CD4-positive, alpha-beta T cell treated with Interleukin-2 at 100 ng/mL for 4 hours (primary cell): ENCODE measurements around the gene EARS2.
A peak's percentile ranks its signal among the peaks of the same experiment; 100 is the strongest.
"Not testable (repeated sequence)": the region's sequence is repeated elsewhere in the genome, so short reads cannot be mapped to it uniquely, and the experiment has no call there.

Source experiments
- DNase-seq: peaks from one replicate; pipeline ENCODE4 v3.0.0-alpha.2; 2020; ENCODE audit warnings: low spot score

EARS2 gene

DNA sequence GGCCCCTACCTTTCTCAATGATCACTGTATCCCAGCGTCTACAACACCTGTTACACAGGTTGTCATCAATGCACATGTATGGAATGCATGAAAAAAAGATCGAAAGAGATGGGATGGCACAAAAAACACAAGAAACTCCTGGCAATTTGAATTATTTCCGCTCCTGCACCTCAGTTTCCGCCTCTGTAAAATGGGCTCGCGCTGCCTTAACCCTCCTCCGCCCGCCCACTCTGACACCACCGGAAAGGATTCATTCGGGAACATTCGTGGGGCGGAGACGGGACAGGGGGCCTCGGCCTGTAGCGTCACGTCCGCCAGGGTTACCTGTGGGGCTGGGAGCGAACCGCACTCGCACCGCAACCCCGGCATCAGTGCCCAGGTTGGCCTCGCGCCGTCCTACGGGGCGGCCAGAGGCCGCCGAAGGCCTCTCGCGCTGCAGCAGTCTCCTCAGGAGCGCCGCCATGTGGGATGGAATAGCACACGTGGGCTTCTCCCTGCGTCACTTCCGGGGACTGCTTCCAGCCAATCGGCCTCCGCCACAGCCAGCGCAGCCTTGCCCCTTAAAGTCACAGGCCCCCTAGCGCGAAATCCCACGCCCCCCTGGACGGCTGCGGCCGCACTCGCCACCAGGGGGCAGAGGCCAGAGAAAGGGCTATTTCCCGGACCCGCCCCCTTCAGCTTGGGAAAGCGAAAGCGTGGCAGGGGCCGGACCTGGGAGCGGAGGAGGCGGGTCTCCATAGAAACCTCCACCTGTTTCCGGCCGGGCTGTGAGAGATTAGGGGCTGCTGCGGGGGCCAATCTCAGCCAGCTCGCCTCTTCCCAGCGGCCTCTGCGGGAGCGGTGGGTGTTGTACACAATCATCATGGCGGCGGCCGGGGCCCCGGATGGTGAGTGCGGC lies at the start of gene EARS2, which contains the start of gene UBFD1:
EARS2 (minus strand) TSS at position 470 of the 898 bp plus-strand sequence; CDS start at position 463, 7 bp downstream.
UBFD1 (plus strand) TSS at position 847 of the 898 bp plus-strand sequence; CDS start at position 863, 16 bp downstream.
- peak; percentile 97 for DNase-seq

- peak; percentile 19 for DNase-seq
These were observed 40.0 kb upstream of the EARS2 start for GRCh38 chr16:23597003-23597756.

DNA sequence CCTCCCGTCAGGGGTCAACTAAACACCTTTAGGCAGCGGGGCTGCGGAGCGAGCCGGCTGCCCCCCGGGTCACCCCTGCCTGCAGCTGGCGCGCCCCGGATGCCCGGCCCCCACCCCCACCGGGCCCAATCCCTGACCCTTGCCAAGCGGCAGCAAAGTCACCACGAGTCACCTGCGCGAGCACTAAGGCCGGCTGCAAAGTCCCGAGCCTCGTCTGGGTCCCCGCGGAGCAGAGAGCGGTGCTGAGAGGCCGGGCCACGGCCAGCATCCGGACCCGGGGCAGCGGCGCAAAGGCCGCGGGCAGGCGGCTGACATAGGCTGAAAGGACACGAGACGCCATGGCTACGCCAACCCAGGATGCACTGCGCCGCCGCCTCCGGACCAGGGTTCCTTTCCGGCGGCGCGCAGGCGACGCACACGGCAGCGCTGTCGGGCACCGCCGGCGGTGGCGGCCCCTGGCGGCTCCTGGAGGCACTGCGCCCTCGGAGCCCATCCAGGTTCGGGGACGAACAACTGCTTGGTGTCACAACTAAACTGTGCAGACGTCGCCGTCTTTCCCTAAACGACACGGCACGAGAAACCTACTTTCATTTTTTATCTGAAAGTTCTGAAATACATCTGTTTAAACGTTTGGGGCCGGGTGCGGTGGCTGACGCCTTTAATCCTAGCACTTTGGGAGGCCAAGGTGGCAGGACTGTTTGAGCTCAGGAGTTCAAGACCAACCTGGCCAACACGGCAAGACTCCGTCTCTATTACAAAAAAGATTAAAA lies 39.0 kb upstream of the EARS2 start, which contains the start of gene NDUFAB1:
NDUFAB1 (minus strand) TSS at position 366 of the 770 bp plus-strand sequence; CDS start at position 340, 26 bp downstream.
- DNase-seq = peak; percentile 91

DNA sequence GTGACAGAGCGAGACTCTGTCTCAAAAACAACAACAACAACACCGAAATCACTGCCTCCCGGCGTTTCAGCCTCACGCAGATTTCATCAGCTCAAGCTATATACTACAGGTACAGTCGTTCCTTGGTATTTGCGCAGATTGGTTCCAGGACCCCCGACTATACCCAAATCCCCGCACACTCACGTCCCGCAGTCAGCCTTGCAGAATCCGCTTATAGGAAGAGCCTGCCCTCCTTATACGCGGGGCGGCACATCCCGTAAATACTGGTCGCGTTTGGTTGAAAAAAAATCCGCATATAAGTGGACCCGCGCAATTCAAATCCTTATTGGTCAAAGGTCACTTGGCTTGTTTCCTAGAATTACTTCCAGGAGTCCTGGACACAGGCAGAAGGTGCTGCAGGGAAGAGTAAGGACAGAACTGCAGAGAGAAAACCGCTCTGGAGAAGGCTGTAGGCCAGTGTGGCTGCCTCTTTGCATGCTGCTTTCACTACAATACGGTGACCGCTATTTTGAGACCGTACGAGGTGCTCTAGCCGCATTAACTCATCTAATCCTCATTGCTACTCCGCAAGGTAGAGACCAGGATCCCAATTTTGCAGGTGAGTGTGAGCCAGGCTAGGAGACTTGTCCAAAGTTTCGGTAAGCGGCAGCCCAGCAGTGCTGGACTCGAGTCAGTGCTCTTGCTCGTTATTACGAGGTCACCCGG lies 38.2 kb upstream of the EARS2 start:
- DNase-seq = no peak

GRCh38 chr16:23594186-23594585 lies 37.0 kb upstream of the EARS2 start:
- DNase-seq = no peak

GRCh38 chr16:23590181-23590580 lies 33.0 kb upstream of the EARS2 start:
- DNase-seq = no peak

GRCh38 chr16:23587726-23588125 lies 30.6 kb upstream of the EARS2 start:
- DNase-seq = no peak

GRCh38 chr16:23584186-23585076 lies 27.3 kb upstream of the EARS2 start:
- DNase-seq = no peak

DNA sequence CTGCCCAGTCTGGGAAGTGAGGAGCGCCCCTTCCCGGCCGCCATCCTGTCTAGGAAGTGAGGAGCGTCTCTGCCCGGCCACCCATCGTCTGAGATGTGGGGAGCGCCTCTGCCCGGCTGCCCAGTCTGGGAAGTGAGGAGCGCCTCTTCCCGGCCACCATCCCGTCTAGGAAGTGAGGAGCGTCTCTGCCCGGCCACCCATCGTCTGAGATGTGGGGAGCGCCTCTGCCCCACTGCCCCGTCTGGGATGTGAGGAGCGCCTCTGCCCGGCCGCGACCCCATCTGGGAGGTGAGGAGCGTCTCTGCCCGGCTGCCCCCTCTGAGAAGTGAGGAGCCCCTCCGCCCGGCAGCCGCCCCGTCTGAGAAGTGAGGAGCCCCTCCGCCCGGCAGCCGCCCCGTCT lies 26.1 kb upstream of the EARS2 start:
- DNase-seq = not testable (repeated sequence)

DNA sequence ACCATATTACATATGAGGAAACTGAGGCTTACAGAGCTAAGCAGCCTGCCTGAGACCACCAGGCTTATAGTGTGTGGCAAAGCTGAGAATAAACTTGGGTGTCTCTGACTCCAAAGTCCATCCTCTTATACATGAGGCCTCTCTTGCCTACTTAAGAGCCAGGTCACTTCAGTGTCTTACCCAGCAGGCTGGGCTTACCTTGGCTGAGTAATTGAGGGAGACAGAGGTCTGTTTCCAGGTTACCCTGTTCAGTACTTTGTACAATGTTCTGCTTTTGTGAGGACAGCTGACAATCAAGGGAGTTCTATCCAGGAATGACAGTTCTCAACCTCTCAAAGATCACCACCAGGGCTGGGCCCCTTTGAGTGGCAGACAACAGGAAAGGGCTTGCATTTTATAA lies 24.6 kb upstream of the EARS2 start:
- DNase-seq = no peak

DNA sequence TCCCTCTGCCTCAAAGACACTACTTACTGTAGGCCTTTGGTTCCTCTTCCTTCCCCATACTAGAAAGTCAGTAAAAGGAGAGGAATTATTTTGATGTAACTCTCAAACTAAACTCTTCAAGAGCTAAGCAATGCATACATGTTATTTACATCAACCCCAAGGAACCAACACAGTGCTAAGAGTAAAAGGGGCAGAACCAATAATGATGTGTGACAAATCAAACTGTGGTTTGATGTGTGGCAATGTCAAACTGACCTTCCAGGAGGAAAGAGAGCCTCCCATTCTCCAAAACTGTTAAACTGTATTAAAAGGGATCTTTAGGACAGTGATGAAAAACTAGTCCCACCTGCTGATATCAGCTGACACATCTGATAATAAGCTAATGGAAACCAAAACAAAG lies 23.2 kb upstream of the EARS2 start:
- DNase-seq = no peak

DNA sequence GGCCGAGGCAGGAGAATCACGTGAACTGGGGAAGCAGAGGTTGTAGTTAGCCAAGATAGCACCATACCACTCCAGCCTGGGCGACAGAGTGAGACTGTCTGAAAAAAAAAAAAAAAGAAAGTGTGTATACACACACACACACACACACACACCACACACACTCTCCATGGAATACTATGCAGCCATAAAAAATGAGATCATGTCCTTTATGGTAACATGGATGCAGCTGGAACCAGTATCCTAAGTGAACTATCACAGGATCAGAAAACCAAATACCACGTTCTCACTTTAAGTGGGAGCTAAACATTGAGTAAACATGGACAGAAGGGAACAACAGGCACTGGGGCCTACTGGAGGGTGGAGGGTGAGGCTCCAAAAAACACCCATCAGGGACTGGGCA lies 22.2 kb upstream of the EARS2 start:
- DNase-seq = no peak

- DNase-seq = no peak
These were observed 21.1 kb upstream of the EARS2 start for GRCh38 chr16:23578101-23578830.

- DNase-seq = no peak
These were observed 20.3 kb upstream of the EARS2 start for GRCh38 chr16:23577493-23577892.

DNA sequence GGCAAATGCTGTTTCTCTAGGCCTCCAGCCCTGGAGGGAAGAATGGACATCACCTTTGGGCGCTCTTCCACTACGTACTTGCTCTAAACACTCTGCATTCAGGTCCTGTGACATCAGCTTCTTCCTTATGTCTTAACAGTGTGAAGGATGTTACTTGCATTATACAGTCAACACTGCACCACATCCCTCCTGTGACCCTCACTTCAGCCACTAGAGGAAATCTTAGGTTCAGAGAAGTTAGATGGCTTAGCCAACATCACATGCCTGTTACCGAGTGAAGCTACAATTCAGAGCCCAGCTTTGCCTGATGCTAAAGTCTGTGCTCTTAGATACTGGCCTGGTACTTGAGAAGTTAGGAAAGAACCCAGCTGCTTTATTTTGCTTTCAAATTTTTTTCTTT lies 18.7 kb upstream of the EARS2 start:
- DNase-seq = no peak

DNA sequence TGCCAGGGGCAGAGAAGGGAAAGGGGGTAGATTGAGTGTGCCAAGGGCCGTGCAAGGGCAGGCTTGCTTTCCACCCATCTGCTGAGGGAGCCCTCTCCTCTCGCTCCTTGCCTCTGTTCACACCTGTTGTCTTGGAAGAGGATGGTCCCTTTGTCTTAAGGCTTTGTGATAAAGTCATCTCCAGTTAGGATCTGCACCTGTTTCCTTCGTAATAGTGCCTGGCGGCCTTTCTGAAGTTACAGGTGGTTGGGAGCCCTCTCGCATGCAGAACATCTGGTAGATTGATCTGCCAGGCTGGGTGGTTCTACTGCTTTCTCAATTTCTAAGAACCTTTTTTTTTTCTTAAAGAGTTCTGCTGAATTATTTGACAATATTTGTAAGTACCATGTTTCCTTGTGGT lies 16.7 kb upstream of the EARS2 start:
- DNase-seq = no peak

GRCh38 chr16:23572394-23572793 lies 15.2 kb upstream of the EARS2 start:
- no peak for DNase-seq

DNA sequence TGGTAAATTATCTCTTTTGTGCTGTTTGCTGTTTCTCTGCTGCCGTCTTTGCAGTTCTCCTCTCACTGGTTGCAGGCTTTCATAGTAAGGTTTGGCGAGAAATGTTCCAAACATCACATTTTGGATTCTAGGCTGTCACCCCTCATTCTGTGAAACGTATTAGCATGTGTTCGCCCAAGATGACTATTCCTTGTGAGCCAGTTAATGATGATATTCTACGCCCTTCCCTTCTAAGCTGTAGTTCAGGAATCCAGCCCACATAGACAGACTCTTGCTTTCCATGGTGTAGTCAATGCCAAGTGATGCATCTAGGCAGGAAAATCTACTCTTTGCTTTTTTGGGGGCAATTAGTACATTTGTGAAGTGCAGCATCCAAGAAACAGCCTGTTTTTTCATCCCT lies 14.7 kb upstream of the EARS2 start:
- DNase-seq = no peak

DNA sequence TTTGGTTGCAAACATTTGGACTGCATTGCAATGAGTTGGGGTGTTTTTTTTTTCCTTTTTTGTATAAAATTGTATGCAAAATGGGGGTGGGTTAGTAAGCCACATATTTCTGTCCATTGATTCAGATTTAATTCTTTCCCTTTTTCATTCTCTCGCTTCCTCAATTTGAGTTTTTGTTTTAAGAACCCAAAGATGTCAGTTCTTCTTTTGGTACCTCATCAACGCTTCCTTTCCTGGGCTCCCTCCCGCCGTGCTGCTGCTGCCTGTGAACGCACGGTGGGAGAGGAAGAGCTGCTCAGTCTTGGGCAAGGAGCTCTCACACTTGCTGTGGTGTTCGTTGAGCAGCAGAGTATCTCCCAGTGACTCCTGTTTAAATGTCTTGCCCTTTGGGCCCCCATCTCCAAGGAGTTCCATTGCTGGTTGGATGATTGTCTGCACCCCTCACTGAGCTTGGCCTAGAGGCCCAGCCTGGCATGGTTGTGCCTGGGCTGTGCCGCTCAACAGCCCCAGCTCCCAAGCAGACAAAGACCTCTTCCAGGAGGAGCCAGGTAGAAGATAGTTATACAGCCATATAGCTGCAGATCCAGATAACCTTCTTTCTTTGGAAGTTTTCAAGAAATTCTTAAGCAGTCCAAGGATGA lies 14.0 kb upstream of the EARS2 start:
- no peak for DNase-seq
